Epithelial cell of proximal tubule (primary cell): ENCODE data around the gene TIGD6. TPM values are rescaled to one million over a fixed set of nuclear protein-coding genes. Genes with fewer than 3 reads are reported as not detected.

Source experiments
- DNase-seq: peaks from one replicate; pipeline ENCODE4 v3.0.0-alpha.2; 2011; ENCODE audit warnings: low read depth
- H3K4me3 ChIP-seq: 2 replicates; pipeline ENCODE4 v1.5.1; 2011; ENCODE audit warnings: low read depth, mild to moderate bottlenecking, low read length
- total RNA-seq: library from RNA; depleted of rRNA; stranded (reverse); fragments of >200 nt; gene quantifications from 2 replicates; pipeline ENCODE4 v1.2.3, GENCODE V29; 2015
- TF ChIP-seq, protein P1 (sequence below): conservative IDR thresholded peaks from 2 replicates; pipeline ENCODE4 v1.5.1; 2012; ENCODE audit warnings: low read depth, mild to moderate bottlenecking, low read length

TIGD6 gene
- total RNA-seq, 1 donor from 2014 or later: 0.75 TPM

DNA sequence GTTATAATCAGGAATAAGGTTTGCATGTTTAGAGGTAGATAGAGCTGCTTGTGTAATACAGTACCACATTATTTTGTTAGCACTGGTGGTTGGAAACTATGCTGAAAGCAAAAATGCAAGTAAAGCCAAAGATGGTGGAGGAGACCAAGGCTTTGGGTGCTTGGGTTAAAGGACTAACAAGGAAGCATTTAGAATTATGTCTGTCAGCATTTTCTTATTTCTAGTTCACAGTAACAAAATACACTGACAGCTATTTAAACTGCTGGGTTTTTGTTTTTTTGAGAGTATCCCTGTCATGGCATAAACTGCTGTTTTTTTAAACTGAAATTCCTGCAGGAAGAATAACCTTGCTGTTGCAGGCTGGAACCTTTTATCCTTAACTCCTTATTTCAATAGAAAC is 6.6 kb upstream of the TIGD6 start:
- TF ChIP-seq, protein P1, sequence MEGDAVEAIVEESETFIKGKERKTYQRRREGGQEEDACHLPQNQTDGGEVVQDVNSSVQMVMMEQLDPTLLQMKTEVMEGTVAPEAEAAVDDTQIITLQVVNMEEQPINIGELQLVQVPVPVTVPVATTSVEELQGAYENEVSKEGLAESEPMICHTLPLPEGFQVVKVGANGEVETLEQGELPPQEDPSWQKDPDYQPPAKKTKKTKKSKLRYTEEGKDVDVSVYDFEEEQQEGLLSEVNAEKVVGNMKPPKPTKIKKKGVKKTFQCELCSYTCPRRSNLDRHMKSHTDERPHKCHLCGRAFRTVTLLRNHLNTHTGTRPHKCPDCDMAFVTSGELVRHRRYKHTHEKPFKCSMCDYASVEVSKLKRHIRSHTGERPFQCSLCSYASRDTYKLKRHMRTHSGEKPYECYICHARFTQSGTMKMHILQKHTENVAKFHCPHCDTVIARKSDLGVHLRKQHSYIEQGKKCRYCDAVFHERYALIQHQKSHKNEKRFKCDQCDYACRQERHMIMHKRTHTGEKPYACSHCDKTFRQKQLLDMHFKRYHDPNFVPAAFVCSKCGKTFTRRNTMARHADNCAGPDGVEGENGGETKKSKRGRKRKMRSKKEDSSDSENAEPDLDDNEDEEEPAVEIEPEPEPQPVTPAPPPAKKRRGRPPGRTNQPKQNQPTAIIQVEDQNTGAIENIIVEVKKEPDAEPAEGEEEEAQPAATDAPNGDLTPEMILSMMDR: no peak

DNA sequence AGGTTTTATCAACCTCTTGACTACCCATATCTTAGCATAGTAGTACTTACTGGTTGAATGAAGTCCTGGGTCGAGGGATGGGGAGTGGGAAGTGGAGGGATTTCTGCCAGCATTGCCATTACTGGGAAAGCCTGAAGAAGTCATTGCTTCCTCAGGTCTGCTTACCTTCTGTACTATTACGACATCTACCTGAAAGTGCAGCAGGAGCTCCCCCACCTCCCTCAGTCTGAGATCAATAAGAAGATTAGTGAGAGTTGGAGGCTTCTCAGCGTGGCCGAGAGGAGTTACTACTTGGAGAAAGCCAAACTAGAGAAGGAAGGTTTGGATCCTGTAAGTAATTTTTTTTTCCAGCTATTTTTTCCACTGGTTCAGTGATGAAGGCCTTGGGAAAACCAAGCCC is 5.9 kb upstream of the TIGD6 start:
- no peak overlapping the region for H3K4me3 ChIP-seq
- TF ChIP-seq, protein P1: no peak
- DNase-seq: no peak

More for the DNA sequence above, 6.6 kb upstream of the TIGD6 start:
- no peak for DNase-seq
- H3K4me3 ChIP-seq: no peak overlapping the region

DNA sequence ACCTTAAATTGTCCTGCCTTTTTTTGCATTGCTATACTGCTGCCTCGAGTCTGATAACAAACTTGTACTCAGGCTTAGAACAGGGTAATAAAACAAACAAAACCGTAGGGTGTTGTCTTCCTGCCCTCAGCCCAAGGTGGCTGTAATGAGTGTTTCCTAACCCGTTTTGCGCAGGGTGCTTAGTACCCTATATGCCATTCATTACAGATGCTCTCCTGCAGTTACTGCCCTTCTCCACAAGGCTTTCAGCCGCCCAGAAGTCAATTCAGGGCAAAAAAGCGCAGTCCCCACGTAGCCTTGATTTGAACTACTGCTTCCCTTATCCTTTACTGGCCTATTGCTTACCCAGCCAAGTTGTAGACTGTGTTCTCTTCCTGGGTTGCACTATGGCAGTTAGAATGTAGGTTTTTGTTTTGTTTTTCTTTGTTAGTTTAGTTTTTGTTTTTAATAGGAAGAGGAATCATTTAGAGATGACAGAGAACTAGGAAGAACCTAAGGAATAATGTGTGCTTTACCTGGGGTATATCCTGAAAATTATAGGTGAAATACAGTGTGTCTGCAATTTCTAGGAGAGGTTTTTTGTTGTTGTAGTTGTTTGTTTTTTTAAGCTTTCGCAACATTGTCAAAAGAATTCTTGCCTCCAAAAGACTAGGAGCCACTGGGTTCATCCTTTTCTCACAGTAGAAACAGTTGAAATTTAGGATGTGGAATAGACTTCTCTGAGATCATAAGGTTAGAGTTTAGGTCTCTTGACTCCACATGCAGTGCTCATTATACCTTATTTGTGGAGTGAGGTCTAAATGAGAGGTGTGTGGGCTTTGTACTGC is 1.4 kb upstream of the TIGD6 start:
- DNase-seq: no peak
- peak overlapping the region; percentile 84 for H3K4me3 ChIP-seq
- TF ChIP-seq, protein P1: peak; percentile 63

DNA sequence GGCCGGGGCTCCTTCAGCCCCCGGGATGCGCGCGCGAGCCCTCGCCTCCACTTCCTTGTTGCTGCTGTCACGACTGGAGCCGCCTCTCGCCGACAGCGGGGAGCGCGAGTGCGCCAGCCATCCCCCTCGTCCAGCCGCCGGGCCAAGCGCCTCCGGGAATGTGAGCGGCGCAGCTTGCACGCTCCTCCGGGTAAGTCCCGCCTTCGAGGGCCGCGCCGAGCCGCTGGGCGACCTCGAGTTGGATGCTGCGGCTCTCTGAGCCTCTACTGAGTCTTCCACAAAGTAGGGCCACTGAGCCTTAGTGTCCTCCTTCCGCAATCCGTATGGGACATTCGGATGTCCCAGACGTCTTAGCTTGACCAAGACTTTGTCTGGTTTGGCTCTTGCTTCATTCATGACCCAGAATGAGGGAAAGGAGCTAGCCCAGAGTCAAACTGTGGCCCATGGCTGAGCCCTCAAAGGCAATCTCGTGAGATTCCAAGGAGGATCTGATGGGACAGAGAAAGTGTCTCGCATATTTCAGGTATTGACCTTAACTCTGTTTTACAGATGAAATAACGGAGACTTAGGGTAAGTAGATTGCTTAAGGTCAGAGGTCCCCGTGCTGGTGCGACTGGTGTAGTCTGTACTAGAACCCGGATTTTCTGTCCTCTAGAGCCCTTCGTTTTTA is 671 bp upstream of the TIGD6 start:
- TF ChIP-seq, protein P1: no peak
- peak overlapping the region; percentile 84 for H3K4me3 ChIP-seq
- no peak for DNase-seq

DNA sequence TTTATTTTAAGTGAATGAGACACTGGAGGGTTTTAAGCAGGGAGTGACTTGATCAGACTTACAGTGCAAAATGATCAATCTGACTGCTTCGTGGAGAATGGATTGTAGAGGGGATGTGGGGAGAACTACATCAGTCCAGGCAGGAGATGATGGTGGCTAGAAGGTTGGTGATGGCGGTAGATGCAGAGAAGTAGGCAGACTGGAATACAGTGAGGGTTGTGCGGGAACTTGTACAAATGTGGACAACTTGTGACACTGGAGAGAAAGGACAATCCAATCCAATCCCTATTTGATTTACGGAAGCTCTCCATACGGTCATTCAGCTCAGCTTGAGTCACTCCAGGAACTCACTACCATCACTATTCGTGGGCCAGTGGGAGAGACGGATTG is 593 bp downstream of the TIGD6 start:
- DNase-seq: no peak
- TF ChIP-seq, protein P1: no peak

DNA sequence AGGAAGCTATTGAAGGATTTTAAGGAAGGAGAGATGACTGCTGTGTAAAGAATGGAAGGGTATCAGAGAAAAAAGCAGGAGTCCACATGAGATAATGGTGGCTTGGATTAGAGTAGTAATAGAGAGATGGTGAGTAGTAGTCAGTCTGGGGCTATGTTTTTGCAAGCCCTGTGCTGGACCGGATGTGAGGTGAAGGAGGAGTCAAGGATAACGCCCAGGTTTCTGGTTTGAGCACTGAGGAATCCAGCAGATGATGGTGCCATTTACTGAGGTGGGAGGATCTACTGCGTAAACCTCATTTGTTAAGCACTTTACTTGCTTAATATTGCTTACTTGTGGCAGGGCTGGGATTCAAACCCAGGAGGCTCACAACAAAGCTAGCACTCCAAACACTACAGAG is 1.1 kb downstream of the TIGD6 start:
- H3K4me3 ChIP-seq: peak overlapping the region; percentile 84
- TF ChIP-seq, protein P1: no peak
- DNase-seq: no peak

More for the DNA sequence above, 593 bp downstream of the TIGD6 start:
- peak overlapping the region; percentile 84 for H3K4me3 ChIP-seq

DNA sequence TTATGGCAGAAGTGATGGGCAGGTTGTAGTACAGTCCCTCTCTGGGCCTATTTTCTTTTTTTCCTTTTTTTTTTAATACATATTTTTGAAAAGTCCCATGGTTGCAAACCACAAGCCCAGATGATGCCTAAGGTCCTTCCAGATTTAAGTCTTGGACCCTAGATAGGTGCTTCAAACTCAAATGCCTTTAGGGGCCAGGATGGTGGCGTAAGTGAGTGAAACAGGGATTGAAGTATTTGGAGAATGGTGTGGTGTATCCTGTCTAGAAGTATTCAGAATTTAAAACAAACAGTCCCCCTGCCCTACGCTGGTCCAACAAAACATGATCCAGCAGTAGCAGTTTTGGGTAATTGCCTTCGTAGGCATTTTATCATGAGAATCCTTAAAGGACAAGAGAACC is 2.2 kb downstream of the TIGD6 start:
- no peak for DNase-seq
- H3K4me3 ChIP-seq: no peak overlapping the region
- TF ChIP-seq, protein P1: no peak
